Tibial nerve (tissue), 4 donors: ENCODE results near the gene ADGRB3.

Experiments used
- CTCF ChIP-seq, 5 experiments: fragments of 200-600 bp in 3 of 5; fragments of 450-650 bp in 2 of 5; sonication (generic) in 3 of 5; IDR thresholded peaks; one replicate each; pipeline ENCODE4 v1.5.1; 2016 to 2019; ENCODE audit warnings: antibody characterized with exemption in 5 of 5, mild to moderate bottlenecking in 3 of 5, moderate library complexity in 2 of 5
- EP300 ChIP-seq, 2 donors: sonication (generic); formaldehyde crosslinking; IDR thresholded peaks; one replicate each; pipeline ENCODE4 v1.6.1; 2017; ENCODE audit warnings: antibody characterized with exemption in 2 of 2, mild to moderate bottlenecking in 1 of 2

- TF ChIP-seq EP300 (IDR thresholded peaks at IDR 0.05) (no peak), CTCF (IDR thresholded peaks at IDR 0.05) (no peak)
Observed at GRCh38 chr6:69293471-69293870, 658.4 kb downstream of the ADGRB3 start.
